GM21526 (cell line): ENCODE data around the gene PADI2.

Experiments used
- ATAC-seq: cut with Tn5 transposase; IDR thresholded peaks from one replicate; pipeline ENCODE4 v1.9.1; 2021; ENCODE audit warnings: moderate library complexity; ENCODE audit not compliant: unreplicated experiment, low FRiP score

PADI2 gene

DNA sequence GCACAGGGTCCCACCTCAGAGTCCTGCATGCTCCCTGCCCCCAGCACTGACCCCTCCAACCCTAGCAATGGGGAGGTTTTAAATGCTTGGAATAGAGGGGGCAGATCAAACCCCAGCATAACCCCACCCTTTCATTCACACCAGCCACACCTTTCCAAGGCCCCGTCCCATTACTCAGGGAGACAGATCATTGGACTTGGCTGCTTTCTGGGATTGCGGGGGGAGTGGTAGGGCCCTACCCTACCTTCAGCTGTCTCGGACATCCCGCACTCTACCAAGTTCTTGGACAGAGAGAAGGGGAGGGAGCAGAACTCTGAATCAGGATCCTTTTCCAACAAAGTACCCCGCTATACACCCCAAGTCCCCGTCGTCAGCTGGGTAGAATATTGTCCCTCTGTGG is 983 bp downstream of the PADI2 start:
- ATAC-seq: no peak

GRCh38 chr1:17117451-17118265 is 1.6 kb downstream of the PADI2 start:
- no peak for ATAC-seq

GRCh38 chr1:17116643-17117042 is 2.6 kb downstream of the PADI2 start:
- no peak for ATAC-seq

DNA sequence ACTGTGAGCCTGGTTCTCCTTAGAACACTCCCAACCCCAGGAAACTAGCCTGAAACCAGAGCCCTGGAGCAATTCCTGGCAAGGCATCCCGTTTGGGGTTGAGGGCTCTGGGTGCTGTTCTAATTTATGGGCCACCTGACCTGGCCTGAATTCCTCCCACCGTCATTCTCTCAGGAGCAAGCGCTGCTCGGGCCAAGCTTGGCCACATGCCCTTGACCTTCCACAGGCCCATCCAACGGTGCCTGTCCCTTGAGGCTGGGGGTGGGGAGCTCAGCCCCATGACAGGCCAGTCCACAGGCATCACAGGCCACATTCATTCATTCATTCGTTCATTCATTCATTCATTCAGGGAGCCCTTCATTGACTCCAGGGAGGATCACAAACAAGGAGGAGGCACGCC is 5.3 kb downstream of the PADI2 start:
- no peak for ATAC-seq

DNA sequence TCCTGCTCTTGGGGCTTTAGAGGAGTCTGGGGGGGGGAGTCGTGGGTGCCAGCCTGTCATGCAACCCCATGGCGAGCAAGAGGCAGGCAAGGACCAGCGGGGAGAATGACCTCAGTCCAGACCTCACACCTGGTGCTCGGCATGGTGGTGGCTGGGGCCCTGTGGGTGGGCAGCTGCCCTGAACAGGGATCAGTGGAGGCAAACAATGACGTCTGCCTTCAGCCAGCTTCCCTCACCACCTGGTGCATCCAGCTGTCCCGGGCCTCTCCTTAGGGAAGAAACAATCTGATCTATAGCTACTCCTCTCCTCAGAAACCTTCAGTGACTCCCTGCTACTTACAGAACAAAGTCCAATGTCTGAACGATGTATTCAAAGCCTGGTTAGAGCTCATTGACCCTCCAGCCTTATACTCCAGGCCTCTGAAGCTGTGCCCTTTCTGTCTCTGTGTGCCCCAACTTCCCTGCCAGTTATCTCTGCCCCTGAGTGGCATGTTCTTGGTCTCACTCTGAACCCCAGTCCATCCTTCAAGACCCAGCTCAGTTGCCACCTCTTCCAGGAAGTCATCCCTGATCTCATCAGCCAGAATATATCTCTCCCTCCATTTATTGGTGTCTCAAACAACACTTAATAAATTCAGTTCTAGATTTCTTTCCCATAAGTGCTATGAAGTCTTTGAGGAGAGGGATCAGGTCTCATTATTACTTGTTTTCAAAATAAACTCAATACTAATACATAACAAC is 6.6 kb downstream of the PADI2 start:
- no peak for ATAC-seq

- ATAC-seq: no peak
Measured at GRCh38 chr1:17112076-17112475, 7.2 kb downstream of the PADI2 start.

DNA sequence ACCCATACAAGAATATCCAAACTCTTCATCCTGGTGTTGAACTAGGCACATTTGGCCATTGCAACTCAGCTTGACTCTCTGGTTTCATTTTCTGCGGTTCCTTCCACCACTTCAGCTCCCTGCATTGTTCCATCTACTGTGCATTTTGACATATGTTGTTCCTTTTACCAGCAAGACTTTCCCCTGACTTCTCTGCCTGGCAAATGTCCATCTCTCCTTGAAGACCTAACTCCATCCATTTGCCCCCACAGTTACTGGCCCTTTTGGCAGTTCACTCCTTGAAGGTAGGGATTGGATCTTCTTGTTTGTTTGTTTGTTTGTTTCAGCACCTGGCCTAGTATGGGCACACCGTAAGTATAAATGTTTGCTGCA is 8.7 kb downstream of the PADI2 start:
- no peak for ATAC-seq

DNA sequence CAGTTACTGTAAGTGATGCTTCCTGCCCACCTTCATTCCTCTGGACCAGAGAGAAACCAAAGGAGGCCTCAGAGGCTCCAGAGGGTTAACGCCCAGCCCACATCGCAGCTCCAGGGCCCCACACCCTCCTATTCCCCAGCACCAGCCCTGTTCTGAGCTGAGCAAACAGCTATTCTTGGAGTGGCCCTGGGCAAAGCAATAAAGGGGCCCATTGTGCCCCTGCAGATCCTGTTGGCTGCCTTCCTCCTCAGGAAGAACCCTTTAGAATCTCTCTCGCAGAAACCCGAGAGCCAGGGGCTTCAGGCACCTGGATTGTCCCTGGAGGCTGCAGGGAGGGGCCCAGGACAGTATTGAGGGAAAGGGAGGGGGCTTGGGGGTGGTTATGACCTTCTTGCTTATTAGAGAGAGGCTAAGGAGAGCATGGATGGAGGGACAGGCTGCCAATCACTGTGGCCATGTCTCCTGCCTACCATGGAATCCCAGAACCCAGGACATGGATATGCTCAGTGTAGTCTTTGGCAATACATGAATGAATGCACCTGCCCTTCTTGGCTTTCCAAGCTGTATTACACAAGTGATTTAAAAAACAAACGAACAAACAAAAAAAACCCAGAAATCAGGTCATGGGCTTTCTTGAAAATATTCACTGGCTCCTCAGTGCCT is 9.2 kb downstream of the PADI2 start:
- no peak for ATAC-seq

DNA sequence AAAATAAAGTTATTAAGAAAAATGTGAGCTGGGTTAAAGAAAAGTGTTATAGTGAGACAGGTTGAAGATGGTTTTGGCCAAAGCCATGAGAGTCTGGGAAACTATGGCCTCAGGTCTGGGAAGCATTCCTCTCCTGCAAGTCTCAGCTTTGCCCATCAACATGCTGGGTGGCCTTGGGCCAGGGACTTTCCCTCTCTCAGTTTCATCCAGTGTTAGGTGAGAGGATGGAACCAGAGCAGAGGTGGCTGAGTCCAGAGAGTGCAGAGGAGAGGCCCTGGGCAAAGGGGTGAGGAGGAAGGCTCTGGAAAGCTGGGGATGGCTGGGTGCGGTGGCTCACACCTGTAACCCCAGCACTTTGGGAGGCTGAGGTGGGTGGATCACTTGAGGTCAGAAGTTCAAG is 10.5 kb downstream of the PADI2 start:
- ATAC-seq: no peak

GRCh38 chr1:17108360-17108759 is 10.9 kb downstream of the PADI2 start:
- no peak for ATAC-seq

- no peak for ATAC-seq
Measured at GRCh38 chr1:17104782-17105181, 14.5 kb downstream of the PADI2 start.

DNA sequence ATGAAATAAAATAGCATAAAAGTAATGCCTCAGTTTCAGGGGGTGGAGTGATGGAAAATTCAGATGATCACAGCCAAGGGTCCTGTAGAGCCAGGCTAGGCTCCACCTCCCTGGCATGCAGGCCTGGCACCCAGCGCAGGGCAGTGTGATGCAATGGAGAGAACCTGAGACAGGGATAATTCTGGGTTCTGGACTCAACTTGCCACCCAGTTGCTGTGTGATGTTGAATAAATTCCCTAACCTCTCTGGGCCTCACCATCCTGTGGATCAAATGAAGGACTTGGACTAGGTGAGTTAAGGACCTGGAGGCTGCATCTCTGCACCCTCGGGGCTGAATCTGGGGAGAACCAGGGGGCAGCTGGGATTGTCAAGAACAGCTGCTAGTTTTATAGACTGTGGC is 17.0 kb downstream of the PADI2 start:
- ATAC-seq: no peak

DNA sequence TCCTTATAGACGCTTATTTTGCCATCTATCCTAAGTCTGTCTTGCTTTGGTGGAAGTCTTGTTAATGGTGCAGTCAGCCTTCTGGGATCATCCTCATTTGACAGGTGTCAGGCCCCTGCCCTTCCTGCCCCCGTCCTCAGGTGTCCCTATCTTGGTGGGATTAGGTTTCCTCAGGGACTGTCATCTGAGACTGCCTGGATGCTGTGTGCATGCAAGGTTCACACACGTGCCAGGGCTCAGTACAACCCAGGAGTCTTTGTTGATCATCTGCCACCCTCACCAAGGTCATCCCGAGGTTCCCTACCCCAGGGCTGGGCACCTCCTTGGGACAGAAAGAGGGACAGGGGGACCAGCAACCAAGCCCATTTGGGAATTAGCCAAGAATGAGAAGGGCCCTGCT is 18.0 kb downstream of the PADI2 start:
- no peak for ATAC-seq

DNA sequence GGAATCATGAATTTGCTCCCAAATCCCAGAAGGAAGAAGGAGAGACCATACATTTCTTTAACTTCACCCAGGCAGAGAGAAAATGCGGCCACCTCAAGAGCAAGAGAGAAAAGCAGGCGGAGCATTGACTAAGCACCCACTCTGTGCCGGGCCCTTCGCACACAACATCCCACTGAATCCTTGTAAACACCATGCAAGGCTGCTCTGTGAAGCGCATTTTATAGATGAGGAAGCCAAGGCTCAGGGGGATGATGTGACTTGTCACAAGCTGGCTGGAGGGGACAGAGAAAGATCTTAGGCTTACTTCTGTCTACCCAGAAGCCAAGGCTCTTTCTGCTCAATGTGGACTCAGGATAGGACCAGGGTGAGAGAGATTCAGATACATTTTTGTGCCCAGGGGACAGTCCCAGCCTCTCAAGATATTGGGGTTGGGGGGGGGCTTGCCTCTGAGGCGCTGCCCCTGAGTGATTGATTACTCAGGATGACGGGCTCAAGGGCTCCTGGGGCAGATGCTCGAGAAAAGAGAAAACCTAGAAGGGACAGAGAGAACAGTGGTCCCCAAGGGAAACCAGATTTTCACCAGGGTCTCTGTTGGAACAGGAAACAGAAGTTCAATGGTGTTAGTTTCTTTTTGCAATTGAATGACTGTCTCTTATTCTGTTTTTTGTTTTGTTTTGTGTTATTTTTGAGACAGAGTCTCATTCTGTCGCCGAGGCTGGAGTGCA is 19.5 kb downstream of the PADI2 start:
- ATAC-seq: no peak

DNA sequence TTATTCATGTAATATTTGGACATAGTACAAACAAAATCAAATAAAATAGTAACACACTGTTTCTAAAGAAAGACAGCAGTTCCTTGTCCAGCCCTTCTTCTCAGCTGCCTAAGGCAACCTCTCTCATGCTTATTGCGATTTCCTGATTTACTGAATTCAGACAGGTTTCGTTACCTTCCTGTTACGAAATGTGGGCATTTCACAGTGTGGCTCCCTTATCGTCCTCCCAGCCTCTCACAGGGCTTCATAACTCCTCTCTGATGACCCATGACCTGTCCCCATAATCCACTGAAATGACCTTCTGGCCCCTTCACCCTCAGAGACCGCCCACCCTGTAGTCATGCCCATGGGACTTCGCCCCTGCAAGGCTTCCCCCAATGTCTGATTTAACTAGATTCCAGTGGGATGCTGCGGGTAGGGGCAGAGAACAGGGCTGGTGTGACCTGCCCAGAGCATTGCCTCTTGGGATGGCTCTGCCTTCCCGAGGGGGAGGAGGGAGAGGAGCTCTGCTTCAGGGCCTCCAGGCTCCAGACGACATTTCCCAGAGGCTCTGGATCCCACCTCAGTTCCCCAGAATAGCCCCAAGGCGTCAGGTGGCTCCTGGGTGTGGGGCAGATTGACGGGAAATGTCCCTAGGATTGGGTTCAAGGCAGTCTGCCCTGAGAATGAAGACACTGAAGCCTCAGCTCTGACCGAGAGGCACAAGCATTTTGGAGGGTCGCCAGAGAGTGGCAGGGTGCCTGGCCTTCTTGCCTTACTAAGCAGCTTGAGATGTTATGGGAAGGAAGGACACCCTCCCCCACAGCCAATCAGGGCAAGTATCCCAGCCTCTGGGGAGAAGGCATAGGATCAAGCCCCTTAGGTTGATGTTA is 20.6 kb downstream of the PADI2 start:
- ATAC-seq: no peak

- no peak for ATAC-seq
Measured at GRCh38 chr1:17097787-17098186, 21.5 kb downstream of the PADI2 start.

GRCh38 chr1:17097147-17097546 is 22.1 kb downstream of the PADI2 start:
- no peak for ATAC-seq

DNA sequence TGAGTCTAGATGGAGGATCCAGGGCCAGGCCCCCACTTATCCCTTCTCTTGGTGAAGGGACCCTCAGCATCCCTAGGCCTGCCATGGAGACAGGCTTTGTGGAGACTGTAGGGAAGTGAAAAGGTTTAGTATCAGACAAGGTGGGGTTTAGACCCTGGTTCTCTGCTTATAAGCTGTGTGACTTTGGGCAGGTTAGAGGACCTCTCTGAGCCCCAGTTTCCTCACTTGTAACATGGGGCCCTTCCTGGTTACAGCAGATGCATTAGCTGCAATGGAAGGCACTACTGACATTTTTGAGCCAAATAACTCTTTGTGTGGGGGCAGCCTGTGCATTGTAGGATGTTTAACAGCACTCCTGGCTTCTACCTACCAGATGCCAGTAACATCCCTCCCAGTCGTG is 22.7 kb downstream of the PADI2 start:
- no peak for ATAC-seq

DNA sequence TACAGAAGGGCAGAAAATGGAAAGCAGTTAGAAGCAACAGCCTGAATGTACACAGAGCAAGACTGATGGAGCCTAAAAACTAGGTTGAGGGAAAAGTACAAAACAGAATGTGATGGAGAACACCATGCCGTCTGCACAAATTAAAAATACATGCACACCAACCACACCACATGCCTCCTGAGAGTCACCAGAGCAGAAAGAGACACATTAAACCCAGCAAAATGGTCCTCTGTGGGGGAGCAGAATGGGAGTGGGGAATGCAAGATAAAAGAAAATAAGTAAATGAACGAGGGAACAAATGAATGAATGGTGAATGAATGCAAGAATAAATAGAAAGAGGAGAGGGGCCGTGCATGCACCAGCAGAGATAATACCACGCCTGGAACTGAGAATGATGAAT is 24.1 kb downstream of the PADI2 start:
- no peak for ATAC-seq

DNA sequence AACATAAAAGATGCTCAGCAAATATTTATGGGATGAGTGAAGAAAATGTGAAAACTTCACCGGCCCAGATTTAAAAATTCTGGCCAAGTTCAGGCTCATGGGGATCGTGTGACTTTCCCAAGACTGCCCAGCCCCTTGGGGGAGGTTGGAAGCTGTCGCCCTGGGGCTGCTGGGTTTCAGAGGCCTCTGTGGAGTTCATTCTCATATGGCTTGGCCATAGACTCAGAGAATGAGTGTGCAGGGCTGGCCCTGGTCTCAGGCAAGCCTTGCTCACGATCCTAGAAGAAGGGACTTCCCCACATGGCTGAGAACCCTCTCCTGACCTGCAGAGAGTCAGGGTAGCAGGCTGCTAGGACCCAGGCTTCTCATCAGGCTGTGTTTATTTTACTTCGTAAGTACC is 24.6 kb downstream of the PADI2 start:
- no peak for ATAC-seq
